Measurements from ENCODE around the gene NPAS3. TPM values are rescaled to one million over a fixed set of nuclear protein-coding genes. Genes with fewer than 3 reads are reported as not detected.

The NPAS3 gene
- total and polyA plus RNA-seq, 2 of the 13 experiments (the other 11 are each of a cell fraction or from before 2014, with no cell fraction given), result not detected

GRCh38 chr14:33705490-33705889, 766.8 kb downstream of the NPAS3 start (continued):
- TF ChIP-seq ZBTB44 (CRISPR knock-in tag; IDR thresholded peaks at IDR 0.05) (no peak), JUND (CRISPR knock-in tag; IDR thresholded peaks at IDR 0.05) (no peak), ZNF275 (CRISPR knock-in tag; IDR thresholded peaks at IDR 0.05; ENCODE audit: borderline replicate concordance) (no peak), ISL2 (CRISPR knock-in tag; IDR thresholded peaks at IDR 0.05) (no peak), LRRFIP1 (CRISPR knock-in tag; conservative IDR thresholded peaks at IDR 0.05) (no peak), NBN (conservative IDR thresholded peaks at IDR 0.05) (no peak), ZFP1 (CRISPR knock-in tag; IDR thresholded peaks at IDR 0.05) (no peak), MEIS2 (CRISPR knock-in tag; IDR thresholded peaks at IDR 0.05) (no peak), JUN (CRISPR knock-in tag; IDR thresholded peaks at IDR 0.05) (no peak), FOXP1 (IDR thresholded peaks at IDR 0.05) (no peak), FOXP1 (CRISPR knock-in tag; IDR thresholded peaks at IDR 0.05) (no peak), AKAP8 (CRISPR knock-in tag; IDR thresholded peaks at IDR 0.05) (no peak)

Data from HepG2 (cell line).